ENCODE measurements around the gene CLDN34. TPM values are rescaled to one million over a fixed set of nuclear protein-coding genes. Genes with fewer than 3 reads are reported as not detected.

Gene CLDN34
- polyA plus RNA-seq, 1 donor (not counting 4 experiments of a cell fraction or from before 2014, with no cell fraction given) = 0.10 TPM

- Histone ChIP-seq H3K27me3 (ENCODE audit: control insufficient read depth, extremely low read depth, insufficient read depth, low read length) (no peaks in the 10 kb centered on the region), H3K79me2 (ENCODE audit: control insufficient read depth, insufficient read depth, low read length) (no peaks in the 10 kb centered on the region), H3K36me3 (ENCODE audit: control insufficient read depth in 2 of 2, extremely low read depth in 1 of 2, insufficient read depth in 2 of 2, low read length in 2 of 2) (no peaks in the 10 kb centered on the region), H3K4me1 (ENCODE audit: control insufficient read depth, extremely low read depth, insufficient read depth, low read length) (no peaks in the 10 kb centered on the region), H3K9ac (ENCODE audit: control insufficient read depth, extremely low read depth, insufficient read depth, low read length) (no peak overlapping the region), H3K4me2 (ENCODE audit: control insufficient read depth, extremely low read depth, insufficient read depth, low read depth, low read length) (no peak overlapping the region), H2AFZ (ENCODE audit: control insufficient read depth, low read length) (no peak overlapping the region), H4K20me1 (ENCODE audit: control insufficient read depth, extremely low read depth, insufficient read depth, low read length) (no peaks in the 10 kb centered on the region), H3K4me3 (ENCODE audit: control insufficient read depth in 2 of 3, extremely low read depth in 1 of 3, insufficient read depth in 2 of 3, low read depth in 1 of 3, low read length in 3 of 3) (no peak overlapping the region), H3K9me1 (ENCODE audit: control insufficient read depth, extremely low read depth, insufficient read depth, low read length) (no peaks in the 10 kb centered on the region), H3K27ac (ENCODE audit: control insufficient read depth, insufficient read depth, low read length) (no peak overlapping the region), H3K9me3 (ENCODE audit: control insufficient read depth, low read depth, low read length) (no peaks in the 10 kb centered on the region)
- FAIRE-seq (no peak), DNase-seq (ENCODE audit: low read depth, low spot score) (no peak)
- TF ChIP-seq, protein P1, sequence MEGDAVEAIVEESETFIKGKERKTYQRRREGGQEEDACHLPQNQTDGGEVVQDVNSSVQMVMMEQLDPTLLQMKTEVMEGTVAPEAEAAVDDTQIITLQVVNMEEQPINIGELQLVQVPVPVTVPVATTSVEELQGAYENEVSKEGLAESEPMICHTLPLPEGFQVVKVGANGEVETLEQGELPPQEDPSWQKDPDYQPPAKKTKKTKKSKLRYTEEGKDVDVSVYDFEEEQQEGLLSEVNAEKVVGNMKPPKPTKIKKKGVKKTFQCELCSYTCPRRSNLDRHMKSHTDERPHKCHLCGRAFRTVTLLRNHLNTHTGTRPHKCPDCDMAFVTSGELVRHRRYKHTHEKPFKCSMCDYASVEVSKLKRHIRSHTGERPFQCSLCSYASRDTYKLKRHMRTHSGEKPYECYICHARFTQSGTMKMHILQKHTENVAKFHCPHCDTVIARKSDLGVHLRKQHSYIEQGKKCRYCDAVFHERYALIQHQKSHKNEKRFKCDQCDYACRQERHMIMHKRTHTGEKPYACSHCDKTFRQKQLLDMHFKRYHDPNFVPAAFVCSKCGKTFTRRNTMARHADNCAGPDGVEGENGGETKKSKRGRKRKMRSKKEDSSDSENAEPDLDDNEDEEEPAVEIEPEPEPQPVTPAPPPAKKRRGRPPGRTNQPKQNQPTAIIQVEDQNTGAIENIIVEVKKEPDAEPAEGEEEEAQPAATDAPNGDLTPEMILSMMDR (optimal IDR thresholded peaks at IDR 0.05 in 1 of 3, IDR thresholded peaks at IDR 0.05 in 1 of 3, conservative IDR thresholded peaks at IDR 0.05 in 1 of 3; ENCODE audit: extremely low read depth in 1 of 3, insufficient read depth in 2 of 3, low read length in 3 of 3) = no peak
- no peak for TF ChIP-seq EZH2 (IDR thresholded peaks at IDR 0.05; ENCODE audit: low read length)
- dilution Hi-C loops (cut with MboI; ENCODE audit: extremely low pct_ligation_motif_present, low sequenced_read_pairs) = no loop called here
These were observed 26.7 kb upstream of the CLDN34 start for GRCh38 chrX:9940421-9940820.

DNA sequence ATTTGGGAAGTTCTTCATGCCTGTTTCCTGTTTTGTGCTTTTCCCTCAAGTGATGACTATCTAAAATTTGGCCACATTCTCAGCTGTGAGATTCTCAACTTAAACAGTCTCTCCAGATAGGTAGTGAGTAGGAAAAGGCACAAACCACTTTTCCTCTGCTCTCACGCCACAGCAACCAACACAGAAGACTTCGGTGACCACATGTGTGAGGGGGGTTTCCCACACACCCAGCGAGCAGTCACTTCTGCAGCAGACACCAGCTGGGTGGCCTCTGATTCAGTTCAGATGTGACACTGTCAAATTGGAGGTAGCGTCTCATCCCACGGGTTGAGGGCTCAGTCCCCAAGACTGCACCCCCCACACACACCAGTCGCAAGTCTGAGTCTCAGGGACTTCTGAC is 25.1 kb upstream of the CLDN34 start:
- dilution Hi-C loops (cut with MboI; ENCODE audit: extremely low pct_ligation_motif_present, low sequenced_read_pairs) = no loop called here
- H3K36me3 ChIP-seq (ENCODE audit: control insufficient read depth in 2 of 2, extremely low read depth in 1 of 2, insufficient read depth in 2 of 2, low read length in 2 of 2) = no peaks in the 10 kb centered on the region

More for the DNA sequence above, 25.1 kb upstream of the CLDN34 start:
- DNase-seq (ENCODE audit: low read depth, low spot score) = no peak
- H3K4me2 ChIP-seq (ENCODE audit: control insufficient read depth, extremely low read depth, insufficient read depth, low read depth, low read length) = no peak overlapping the region
- no peak overlapping the region for H3K27ac ChIP-seq (ENCODE audit: control insufficient read depth, insufficient read depth, low read length)
- no peak overlapping the region for H3K9ac ChIP-seq (ENCODE audit: control insufficient read depth, extremely low read depth, insufficient read depth, low read length)
- H3K9me3 ChIP-seq (ENCODE audit: control insufficient read depth, low read depth, low read length) = no peaks in the 10 kb centered on the region
- no peaks in the 10 kb centered on the region for H4K20me1 ChIP-seq (ENCODE audit: control insufficient read depth, extremely low read depth, insufficient read depth, low read length)
- no peak for TF ChIP-seq EZH2 (IDR thresholded peaks at IDR 0.05; ENCODE audit: low read length)
- TF ChIP-seq, protein P1 (optimal IDR thresholded peaks at IDR 0.05 in 1 of 3, IDR thresholded peaks at IDR 0.05 in 1 of 3, conservative IDR thresholded peaks at IDR 0.05 in 1 of 3; ENCODE audit: extremely low read depth in 1 of 3, insufficient read depth in 2 of 3, low read length in 3 of 3) = no peak
- H3K4me3 ChIP-seq (ENCODE audit: control insufficient read depth in 2 of 3, extremely low read depth in 1 of 3, insufficient read depth in 2 of 3, low read depth in 1 of 3, low read length in 3 of 3) = no peak overlapping the region
- H3K27me3 ChIP-seq (ENCODE audit: control insufficient read depth, extremely low read depth, insufficient read depth, low read length) = no peaks in the 10 kb centered on the region
- no peak overlapping the region for H2AFZ ChIP-seq (ENCODE audit: control insufficient read depth, low read length)
- no peaks in the 10 kb centered on the region for H3K79me2 ChIP-seq (ENCODE audit: control insufficient read depth, insufficient read depth, low read length)
- FAIRE-seq = no peak
- no peaks in the 10 kb centered on the region for H3K4me1 ChIP-seq (ENCODE audit: control insufficient read depth, extremely low read depth, insufficient read depth, low read length)
- H3K9me1 ChIP-seq (ENCODE audit: control insufficient read depth, extremely low read depth, insufficient read depth, low read length) = no peaks in the 10 kb centered on the region

All from keratinocyte (primary cell).